Activated CD8-positive, alpha-beta T cell treated with anti-CD3 and anti-CD28 coated beads, Interleukin-2, amount 10 ng/mL, durations not matched to agents 7 days and 5 days (primary cell): ENCODE data around the gene DPYD. TPM values are rescaled to one million over a fixed set of nuclear protein-coding genes. Genes with fewer than 3 reads are reported as not detected.

ENCODE experiments used
- ATAC-seq: fragments of 150-1000 bp; cut with Tn5 transposase; one replicate; pipeline ENCODE4 v1.10.0; 2021; ENCODE audit warnings: moderate library complexity
- CTCF ChIA-PET: fragments of 350-600 bp; sonication (Branson Sonifier 250); formaldehyde crosslinking; loops from one replicate; lab custom pipeline; 2021; ENCODE audit warnings: antibody characterized with exemption; lab: Charles Lee
- POLR2A ChIA-PET: fragments of 350-600 bp; sonication (Branson Sonifier 250); formaldehyde crosslinking; loops from one replicate; lab custom pipeline; 2021; ENCODE audit warnings: antibody characterized with exemption; lab: Charles Lee
- DNase-seq: peaks from one replicate; pipeline ENCODE4 v3.0.0-alpha.2; 2020
- H3K27ac Mint-ChIP-seq: one replicate; pipeline ENCODE4 v1.8.0; 2021; ENCODE audit warnings: mild to moderate bottlenecking, mixed read lengths
- H3K27me3 Mint-ChIP-seq: one replicate; pipeline ENCODE4 v1.8.0; 2021; ENCODE audit warnings: low read depth, mixed read lengths
- H3K36me3 Mint-ChIP-seq: one replicate; pipeline ENCODE4 v1.8.0; 2021; ENCODE audit warnings: low read depth, mixed read lengths
- H3K4me1 Mint-ChIP-seq: one replicate; pipeline ENCODE4 v1.8.0; 2021; ENCODE audit warnings: low read depth, mixed read lengths
- H3K4me3 Mint-ChIP-seq: one replicate; pipeline ENCODE4 v1.8.0; 2021; ENCODE audit warnings: mild to moderate bottlenecking, mixed read lengths
- H3K9me3 Mint-ChIP-seq: one replicate; pipeline ENCODE4 v1.8.0; 2022; ENCODE audit warnings: mixed read lengths; ENCODE audit not compliant: insufficient read depth
- total RNA-seq, 2 experiments: library from RNA; stranded (reverse); gene quantifications; one replicate each; pipeline ENCODE4 v1.2.3, GENCODE V29; 2021

DPYD gene
- total RNA-seq, 2 experiments from 2014 or later: 41.1 to 43.3 TPM

DNA sequence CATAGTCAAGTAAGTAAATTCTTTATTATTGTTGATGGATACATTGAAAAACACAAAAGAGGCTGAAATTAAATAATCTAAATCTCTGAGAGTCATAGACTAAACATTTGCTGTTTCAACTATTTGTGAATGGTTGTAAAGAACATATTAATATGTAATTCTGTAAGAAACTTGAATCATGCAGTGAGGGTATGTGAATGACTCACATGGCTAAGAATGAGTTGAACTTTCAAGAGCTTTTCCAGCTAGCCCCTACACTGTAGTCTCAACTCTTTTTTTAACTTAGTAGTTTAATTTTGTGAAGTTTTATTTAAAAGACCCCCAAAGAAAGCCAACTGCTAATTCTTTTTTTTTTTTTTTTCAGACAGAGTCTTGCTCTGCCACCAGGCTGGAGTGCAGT lies 588.1 kb downstream of the DPYD start:
- ChIA-PET POLR2A (no interaction called here), CTCF (no interaction called here)
- DNase-seq: no peak
- H3K4me1 Mint-ChIP-seq: no peaks in the 10 kb centered on the region
- no peak overlapping the region for H3K4me3 Mint-ChIP-seq
- H3K36me3 Mint-ChIP-seq: no peaks in the 10 kb centered on the region
- no peak overlapping the region for H3K27ac Mint-ChIP-seq
- no peaks in the 10 kb centered on the region for H3K27me3 Mint-ChIP-seq
- no peaks in the 10 kb centered on the region for H3K9me3 Mint-ChIP-seq
- no peak for ATAC-seq

DNA sequence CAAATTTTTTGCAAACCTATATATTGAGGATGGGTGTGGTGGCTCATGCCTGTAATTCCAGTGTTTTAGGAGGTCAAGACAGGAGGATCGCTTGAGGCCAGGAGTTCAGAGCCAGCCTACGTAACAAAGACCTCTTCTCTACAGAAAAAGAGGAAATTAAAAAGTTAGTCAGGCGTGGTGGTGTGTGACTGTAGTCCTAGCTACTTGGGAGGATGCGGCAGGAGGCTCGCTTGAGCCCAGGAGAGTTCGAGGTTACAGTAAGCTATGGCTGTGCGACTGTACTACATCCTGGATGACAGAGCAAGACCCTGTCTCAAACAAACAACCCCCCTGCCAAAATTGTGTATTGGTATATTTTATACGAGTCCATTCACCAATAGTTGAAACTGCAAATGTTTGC lies 589.7 kb downstream of the DPYD start:
- DNase-seq (no peak), ATAC-seq (no peak)
- H3K4me3 Mint-ChIP-seq: no peak overlapping the region
- no peaks in the 10 kb centered on the region for H3K27me3 Mint-ChIP-seq
- CTCF ChIA-PET: no interaction called here
- H3K36me3 Mint-ChIP-seq: no peaks in the 10 kb centered on the region
- POLR2A ChIA-PET: no interaction called here
- H3K4me1 Mint-ChIP-seq: peaks cover 2% of the 10 kb centered on the region
- no peaks in the 10 kb centered on the region for H3K9me3 Mint-ChIP-seq
- H3K27ac Mint-ChIP-seq: no peak overlapping the region

DNA sequence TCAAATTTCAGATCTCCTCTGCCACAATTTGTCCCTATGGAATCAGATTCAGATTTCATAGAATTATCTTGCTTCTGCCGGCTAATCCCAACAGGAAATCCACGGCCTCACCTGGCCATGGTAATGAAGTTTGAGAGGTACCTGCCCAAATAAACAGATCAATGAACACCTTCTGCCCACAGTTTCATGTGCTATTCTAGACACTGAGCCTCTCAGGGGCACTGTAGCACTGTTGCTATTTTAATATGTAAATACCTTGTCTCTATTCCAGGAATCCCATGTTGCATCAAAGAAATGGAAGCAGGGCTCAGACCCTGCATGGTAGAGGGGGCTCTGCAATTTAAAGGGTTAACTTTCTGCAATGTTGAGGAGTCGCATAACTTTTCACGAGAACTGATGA lies 606.1 kb downstream of the DPYD start:
- ATAC-seq: no peak
- Mint-ChIP-seq H3K9me3 (peaks cover 8% of the 10 kb centered on the region), H3K4me1 (no peaks in the 10 kb centered on the region), H3K27ac (no peak overlapping the region), H3K4me3 (no peak overlapping the region), H3K27me3 (no peaks in the 10 kb centered on the region), H3K36me3 (no peaks in the 10 kb centered on the region)
- ChIA-PET CTCF (no interaction called here), POLR2A (no interaction called here)
- no peak for DNase-seq

DNA sequence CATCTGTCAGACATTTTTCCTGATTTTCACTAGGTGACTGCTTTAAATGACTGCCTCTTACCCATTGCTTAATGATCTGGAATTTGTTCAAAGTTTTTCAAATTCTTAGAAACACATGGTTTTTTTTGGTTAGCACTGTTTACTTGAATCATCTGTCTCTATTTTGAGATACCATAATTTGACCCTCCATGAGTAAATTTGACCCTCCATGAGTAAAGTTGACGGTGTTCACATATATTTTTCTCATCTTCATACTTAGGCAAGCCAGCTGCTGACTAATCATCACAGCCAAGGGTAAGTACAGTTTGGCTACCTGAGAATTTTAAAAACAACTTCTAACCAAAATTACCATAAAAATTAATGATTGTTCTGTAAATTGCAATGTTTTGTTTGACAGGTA lies 612.7 kb downstream of the DPYD start:
- ChIA-PET POLR2A (interaction anchor here (0.6 kb wide), 1 partner anchor 26 kb away, joined by 4 read pairs; no protein-coding TSS in a partner anchor), CTCF (no interaction called here)
- H3K4me1 Mint-ChIP-seq: no peaks in the 10 kb centered on the region
- H3K36me3 Mint-ChIP-seq: peaks cover 7% of the 10 kb centered on the region
- H3K27ac Mint-ChIP-seq: no peak overlapping the region
- DNase-seq (no peak), ATAC-seq (no peak)
- peaks cover 4% of the 10 kb centered on the region for H3K9me3 Mint-ChIP-seq
- H3K27me3 Mint-ChIP-seq: no peaks in the 10 kb centered on the region
- no peak overlapping the region for H3K4me3 Mint-ChIP-seq

DNA sequence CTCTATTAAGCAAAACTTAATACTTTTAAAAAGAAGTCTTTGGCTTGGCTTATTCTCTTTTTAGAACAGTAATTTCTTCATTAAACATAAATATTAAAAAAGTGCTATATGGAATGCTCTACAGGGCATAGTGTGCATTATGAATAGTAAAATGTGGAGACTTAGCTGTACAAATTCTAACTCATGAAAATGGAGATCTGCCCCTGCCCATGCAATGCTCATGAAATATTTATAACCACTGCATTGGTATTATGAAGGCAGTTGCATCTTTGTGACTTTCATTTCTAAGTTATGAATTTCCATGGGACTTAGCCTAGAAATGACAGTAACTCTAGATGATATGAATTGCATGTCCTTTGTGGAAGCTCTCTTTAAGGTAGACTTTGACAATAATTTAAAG lies 613.3 kb downstream of the DPYD start:
- DNase-seq: no peak
- Mint-ChIP-seq H3K4me3 (no peak overlapping the region), H3K27ac (no peak overlapping the region), H3K27me3 (no peaks in the 10 kb centered on the region), H3K36me3 (peaks cover 7% of the 10 kb centered on the region), H3K4me1 (no peaks in the 10 kb centered on the region), H3K9me3 (peaks cover 4% of the 10 kb centered on the region)
- ATAC-seq: no peak
- POLR2A ChIA-PET: no interaction called here
- CTCF ChIA-PET: no interaction called here

DNA sequence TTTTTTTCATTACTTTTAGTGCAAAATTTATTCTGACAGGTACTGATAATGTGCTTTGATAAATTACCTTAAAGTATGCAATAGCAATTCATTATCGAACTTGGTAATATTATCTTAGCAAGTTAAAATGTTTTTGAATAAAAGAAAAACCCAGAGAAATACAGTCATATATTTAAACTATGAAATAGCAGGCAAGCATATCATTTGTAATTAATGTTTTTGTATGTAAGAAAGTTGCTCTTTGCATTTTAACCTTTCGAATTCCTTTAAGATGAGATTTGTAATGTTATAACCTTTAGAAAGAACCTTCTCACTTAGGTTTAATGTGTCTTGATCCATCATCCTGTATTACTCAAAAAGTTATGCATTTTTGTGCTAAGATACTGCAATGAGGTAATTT lies 613.7 kb downstream of the DPYD start:
- DNase-seq (no peak), ATAC-seq (no peak)
- Mint-ChIP-seq H3K4me1 (no peaks in the 10 kb centered on the region), H3K27ac (no peak overlapping the region), H3K36me3 (peaks cover 7% of the 10 kb centered on the region), H3K27me3 (no peaks in the 10 kb centered on the region), H3K9me3 (peaks cover under 1% of the 10 kb centered on the region), H3K4me3 (no peak overlapping the region)
- ChIA-PET CTCF (no interaction called here), POLR2A (no interaction called here)

DNA sequence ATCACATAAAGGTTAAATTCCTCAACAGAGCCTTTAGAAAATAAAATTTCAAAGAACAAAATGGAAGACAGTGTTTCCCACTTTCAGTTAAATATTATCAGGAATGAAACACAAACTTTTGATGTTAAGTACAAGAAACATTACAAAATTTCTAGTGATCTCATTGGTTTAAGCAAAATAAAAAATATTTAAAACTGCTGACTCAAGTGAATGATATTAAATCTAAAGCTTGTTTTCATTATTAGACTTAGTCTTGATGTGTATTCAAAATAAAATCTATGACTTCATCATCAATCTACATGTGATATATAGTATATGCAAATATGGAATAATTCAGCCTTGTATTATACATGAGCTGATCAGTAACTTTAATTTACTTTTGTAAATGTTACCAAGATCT lies 614.3 kb downstream of the DPYD start:
- DNase-seq (no peak), ATAC-seq (no peak)
- Mint-ChIP-seq H3K27me3 (no peaks in the 10 kb centered on the region), H3K4me1 (no peaks in the 10 kb centered on the region), H3K27ac (no peak overlapping the region), H3K9me3 (no peaks in the 10 kb centered on the region), H3K36me3 (peaks cover 7% of the 10 kb centered on the region), H3K4me3 (no peak overlapping the region)
- ChIA-PET CTCF (no interaction called here), POLR2A (no interaction called here)

DNA sequence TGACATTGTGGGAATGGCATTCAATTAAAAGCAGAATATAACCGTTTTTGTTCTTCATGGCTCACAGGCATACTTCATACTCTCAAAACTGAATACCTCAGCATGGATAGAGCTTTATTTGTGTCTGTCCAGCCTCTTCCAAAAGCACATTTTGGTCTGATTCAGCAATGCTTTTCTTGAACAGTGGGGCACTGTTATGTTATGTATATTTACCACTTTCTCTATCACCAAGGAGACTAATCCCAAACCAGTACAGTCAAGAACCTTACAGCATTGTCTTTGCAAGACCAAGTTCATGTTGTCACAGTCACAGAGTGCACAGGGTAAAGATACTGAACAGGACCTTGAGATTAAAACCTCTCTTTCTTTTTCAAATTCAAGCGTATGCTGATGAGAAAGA lies 616.5 kb downstream of the DPYD start:
- Mint-ChIP-seq H3K9me3 (no peaks in the 10 kb centered on the region), H3K27me3 (no peaks in the 10 kb centered on the region), H3K36me3 (peaks cover 7% of the 10 kb centered on the region), H3K27ac (no peak overlapping the region), H3K4me1 (no peaks in the 10 kb centered on the region), H3K4me3 (no peak overlapping the region)
- no peak for ATAC-seq
- no peak for DNase-seq
- CTCF ChIA-PET: no interaction called here
- POLR2A ChIA-PET: no interaction called here

DNA sequence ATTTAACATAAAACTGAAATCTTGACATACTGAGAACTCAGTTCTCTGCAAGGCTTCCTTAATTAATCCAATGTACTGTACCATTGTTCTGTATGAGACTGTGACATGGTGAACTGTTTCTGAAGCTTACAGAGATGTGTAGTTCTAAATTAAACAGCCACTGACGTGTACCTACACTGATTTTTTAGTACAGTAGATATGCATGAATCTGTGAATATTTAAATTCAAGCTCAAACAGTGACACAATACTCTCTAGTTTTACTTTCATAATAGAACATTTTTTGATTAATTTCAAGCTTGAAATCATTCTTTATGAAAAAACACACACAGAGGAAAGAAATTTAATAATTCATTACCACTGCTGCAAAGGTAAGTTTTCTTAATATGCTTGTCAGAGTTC lies 621.9 kb downstream of the DPYD start:
- no peak for ATAC-seq
- ChIA-PET CTCF (interaction anchor here (1.2 kb wide), 1 partner anchor 54 kb away, joined by 3 read pairs; no protein-coding TSS in a partner anchor), POLR2A (no interaction called here)
- Mint-ChIP-seq H3K36me3 (no peaks in the 10 kb centered on the region), H3K27me3 (no peaks in the 10 kb centered on the region), H3K4me3 (no peak overlapping the region), H3K4me1 (no peaks in the 10 kb centered on the region), H3K9me3 (no peaks in the 10 kb centered on the region), H3K27ac (no peak overlapping the region)
- no peak for DNase-seq

DNA sequence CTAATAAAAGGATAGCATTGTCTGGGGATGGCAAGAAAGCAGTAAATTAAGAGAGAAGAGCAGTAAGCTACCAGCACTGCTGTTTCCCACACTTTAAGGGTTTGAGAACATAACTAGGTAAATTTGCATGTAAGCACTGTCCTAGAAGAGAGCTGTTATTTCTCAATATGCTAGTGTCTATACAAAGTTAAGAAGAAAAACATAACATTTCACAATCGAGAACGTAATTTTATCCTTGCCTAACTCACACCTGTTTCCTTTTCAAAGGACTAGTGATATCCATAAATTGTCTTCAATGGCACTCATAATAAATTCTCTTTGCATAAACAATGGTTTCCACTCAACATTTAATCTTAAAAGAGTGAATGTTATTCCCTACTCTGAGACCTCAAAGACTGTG lies 623.2 kb downstream of the DPYD start:
- CTCF ChIA-PET: no interaction called here
- Mint-ChIP-seq H3K27me3 (no peaks in the 10 kb centered on the region), H3K9me3 (no peaks in the 10 kb centered on the region), H3K4me3 (no peak overlapping the region), H3K27ac (no peak overlapping the region), H3K36me3 (no peaks in the 10 kb centered on the region), H3K4me1 (no peaks in the 10 kb centered on the region)
- POLR2A ChIA-PET: no interaction called here
- DNase-seq (no peak), ATAC-seq (no peak)

DNA sequence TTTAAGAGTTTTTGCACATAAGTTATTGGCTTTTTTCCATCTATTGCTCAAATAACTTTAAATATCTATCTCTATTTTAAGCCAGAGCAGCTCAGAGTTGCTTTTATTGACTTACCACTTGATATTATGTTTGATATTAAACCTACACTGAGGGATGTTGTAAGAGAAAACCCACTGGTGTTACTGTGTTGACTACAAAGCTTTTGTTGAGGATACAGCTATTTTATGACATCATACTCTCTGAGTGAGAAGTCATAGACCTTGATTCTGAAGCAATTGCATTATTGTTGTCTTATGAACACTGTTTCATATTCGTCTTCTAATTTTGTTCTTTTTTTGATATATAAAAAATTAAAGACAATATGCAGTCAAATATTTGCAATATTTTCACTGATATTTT lies 638.9 kb downstream of the DPYD start:
- H3K27me3 Mint-ChIP-seq: no peaks in the 10 kb centered on the region
- no peaks in the 10 kb centered on the region for H3K4me1 Mint-ChIP-seq
- no peak overlapping the region for H3K4me3 Mint-ChIP-seq
- CTCF ChIA-PET: no interaction called here
- H3K36me3 Mint-ChIP-seq: peaks cover 4% of the 10 kb centered on the region
- H3K27ac Mint-ChIP-seq: no peak overlapping the region
- POLR2A ChIA-PET: interaction anchor here (0.7 kb wide), 1 partner anchor 26 kb away, joined by 4 read pairs; no protein-coding TSS in a partner anchor
- no peaks in the 10 kb centered on the region for H3K9me3 Mint-ChIP-seq
- no peak for DNase-seq
- ATAC-seq: no peak

DNA sequence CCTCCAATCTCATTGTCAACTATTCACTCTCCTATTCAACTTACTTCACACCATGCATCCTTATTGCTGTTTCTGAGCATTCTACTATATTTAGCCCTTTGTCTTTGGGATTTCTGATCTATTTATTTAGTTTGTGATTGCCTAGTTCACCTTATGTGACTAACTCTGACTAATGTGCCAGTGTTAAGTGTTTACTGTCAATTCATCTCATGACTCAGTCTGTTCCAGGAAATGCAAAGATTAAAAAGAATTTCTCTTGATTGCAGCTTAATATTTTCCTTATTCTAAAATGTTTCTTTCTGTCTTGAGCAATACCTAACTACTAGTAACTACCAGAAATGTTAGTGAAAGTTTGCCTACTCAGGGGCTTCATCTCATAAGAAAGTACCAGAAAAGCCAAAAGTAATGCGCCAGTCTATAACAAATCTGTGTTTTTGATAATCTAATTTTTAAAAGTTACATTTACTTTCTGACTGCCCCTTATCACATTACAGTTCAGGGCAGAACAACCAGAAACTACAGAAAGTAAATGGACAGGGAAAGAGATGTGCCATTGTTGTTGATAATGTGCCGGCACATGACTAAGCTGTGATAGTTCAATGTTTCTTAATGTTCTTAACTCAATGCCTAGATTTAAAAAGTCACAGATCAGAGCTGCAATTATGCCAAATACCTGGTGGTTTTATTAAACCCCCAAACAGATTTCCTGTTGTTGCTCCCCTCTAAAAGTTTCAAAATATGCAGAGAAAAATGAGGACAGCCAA lies 642.8 kb downstream of the DPYD start:
- ATAC-seq (no peak), DNase-seq (no peak)
- Mint-ChIP-seq H3K4me3 (no peak overlapping the region), H3K27ac (no peak overlapping the region), H3K36me3 (peaks cover 10% of the 10 kb centered on the region), H3K9me3 (peaks cover 6% of the 10 kb centered on the region), H3K27me3 (no peaks in the 10 kb centered on the region), H3K4me1 (no peaks in the 10 kb centered on the region)
- ChIA-PET CTCF (no interaction called here), POLR2A (no interaction called here)
